CD14-positive monocyte (primary cell): ENCODE measurements around the gene SMIM28. TPM values are rescaled to one million over a fixed set of nuclear protein-coding genes. Genes with fewer than 3 reads are reported as not detected.

Source experiments
- DNase-seq, 3 donors: peaks; one replicate each; pipeline ENCODE4 v3.0.0-alpha.2; 2011 to 2022
- H2AFZ ChIP-seq: 2 replicates; pipeline ENCODE4 v1.6.0; 2012; ENCODE audit warnings: mild to moderate bottlenecking, low read depth, low read length, inconsistent platforms; ENCODE audit not compliant: insufficient read depth, poor library complexity, severe bottlenecking
- H3K27ac ChIP-seq, 2 donors: 1 replicate in 1 of 2; 2 replicates in 1 of 2; pipeline ENCODE4 v1.5.1; 2012 to 2013; ENCODE audit warnings: low read length in 2 of 2, control low read depth in 1 of 2, inconsistent platforms in 1 of 2, low read depth in 1 of 2, mild to moderate bottlenecking in 1 of 2
- H3K27me3 ChIP-seq, 2 donors: one replicate each; pipeline versions ENCODE4 v1.6.0 to v1.6.1; 2011 to 2013; ENCODE audit warnings: low read length in 2 of 2; ENCODE audit not compliant: control insufficient read depth in 2 of 2, insufficient read depth in 2 of 2
- H3K36me3 ChIP-seq, 2 donors: replicated peaks in 1 of 2; 1 replicate in 1 of 2; 2 replicates in 1 of 2; pipeline versions ENCODE4 v1.5.1 to v1.6.1; 2012 to 2013; ENCODE audit warnings: low read length in 2 of 2, control low read depth in 1 of 2, inconsistent platforms in 1 of 2, mild to moderate bottlenecking in 1 of 2; ENCODE audit not compliant: insufficient read depth in 2 of 2, control insufficient read depth in 1 of 2
- H3K4me1 ChIP-seq, 2 donors: 1 replicate in 1 of 2; 2 replicates in 1 of 2; pipeline versions ENCODE4 v1.5.1 to v1.6.1; 2012 to 2013; ENCODE audit warnings: low read length in 2 of 2, control low read depth in 1 of 2, inconsistent platforms in 1 of 2, mild to moderate bottlenecking in 1 of 2, moderate library complexity in 1 of 2; ENCODE audit not compliant: insufficient read depth in 2 of 2, control insufficient read depth in 1 of 2
- H3K4me2 ChIP-seq: replicated peaks from 2 replicates; pipeline ENCODE3; 2012; ENCODE audit warnings: low read length, moderate library complexity, mild to moderate bottlenecking; ENCODE audit not compliant: poor library complexity, severe bottlenecking; ENCODE audit errors: extremely low read depth
- H3K4me3 ChIP-seq, 3 experiments: fragments of 200-600 bp in 1 of 3; sonication (generic) in 1 of 3; replicated peaks in 1 of 3; 1 replicate in 2 of 3; 2 replicates in 1 of 3; pipeline ENCODE4 v1.5.1; 2011 to 2013; ENCODE audit warnings: low read length in 3 of 3, mild to moderate bottlenecking in 3 of 3, control low read depth in 2 of 3, low read depth in 2 of 3, inconsistent platforms in 1 of 3, moderate library complexity in 1 of 3
- H3K79me2 ChIP-seq: 2 replicates; pipeline ENCODE4 v1.6.0; 2012; ENCODE audit warnings: mild to moderate bottlenecking, control low read depth, inconsistent platforms, low read length, moderate library complexity; ENCODE audit not compliant: insufficient read depth
- H3K9ac ChIP-seq: 2 replicates; pipeline ENCODE4 v1.6.0; 2017; ENCODE audit warnings: low read length, mild to moderate bottlenecking; ENCODE audit not compliant: insufficient read depth, poor library complexity, severe bottlenecking
- H3K9me3 ChIP-seq, 2 donors: replicated peaks in 1 of 2; 1 replicate in 1 of 2; 2 replicates in 1 of 2; pipeline versions ENCODE4 v1.5.1 to v1.6.1; 2012 to 2013; ENCODE audit warnings: low read length in 2 of 2, control low read depth in 1 of 2; ENCODE audit not compliant: control insufficient read depth in 1 of 2, insufficient read depth in 1 of 2
- H4K20me1 ChIP-seq: 2 replicates; pipeline ENCODE4 v1.6.0; 2012; ENCODE audit warnings: mild to moderate bottlenecking, low read length, control low read depth, moderate library complexity; ENCODE audit not compliant: insufficient read depth
- H3K27ac Mint-ChIP-seq, 7 donors: one replicate each; pipeline ENCODE4 v1.8.0; 2020; ENCODE audit warnings: mild to moderate bottlenecking in 7 of 7, mixed read lengths in 7 of 7, moderate library complexity in 6 of 7, inconsistent platforms in 2 of 7
- H3K27me3 Mint-ChIP-seq, 3 donors: one replicate each; pipeline ENCODE4 v1.8.0; 2021 to 2022; ENCODE audit warnings: low read depth in 3 of 3, mild to moderate bottlenecking in 3 of 3, mixed read lengths in 3 of 3, moderate library complexity in 3 of 3, inconsistent platforms in 1 of 3
- H3K36me3 Mint-ChIP-seq, 2 donors: one replicate each; pipeline ENCODE4 v1.8.0; 2020; ENCODE audit warnings: mixed read lengths in 2 of 2, inconsistent platforms in 1 of 2, mild to moderate bottlenecking in 1 of 2
- H3K4me1 Mint-ChIP-seq: one replicate; pipeline ENCODE4 v1.8.0; 2020; ENCODE audit warnings: mild to moderate bottlenecking, mixed read lengths
- H3K4me3 Mint-ChIP-seq, 2 donors: one replicate each; pipeline ENCODE4 v1.8.0; 2020; ENCODE audit warnings: mild to moderate bottlenecking in 2 of 2, mixed read lengths in 2 of 2, moderate library complexity in 1 of 2
- H3K9me3 Mint-ChIP-seq, 7 donors: one replicate each; pipeline ENCODE4 v1.8.0; 2020 to 2022; ENCODE audit warnings: mixed read lengths in 7 of 7, mild to moderate bottlenecking in 6 of 7, moderate library complexity in 6 of 7, inconsistent platforms in 2 of 7
- CTCF ChIP-seq: fragments of 200-600 bp; IDR thresholded peaks from one replicate; pipeline ENCODE4 v1.8.0; 2022; ENCODE audit warnings: antibody characterized with exemption, mild to moderate bottlenecking
- WGBS: methylation state at CpG from one replicate; pipeline ENCODE4 v1.1.5; 2013; ENCODE audit warnings: missing lambda C conversion rate; ENCODE audit not compliant: insufficient coverage; 5-methylcytosine and 5-hydroxymethylcytosine counted together
- intact Hi-C, 2 donors: fragments of 100-400 bp; cut with micrococcal nuclease; formaldehyde crosslinking; loops; one replicate each; pipeline versions ENCODE4 v1.15.0 to v1.15.1; 2023
- polyA plus RNA-seq, 3 donors: library from polyadenylated mRNA; depleted of rRNA in 1 of 3; unstranded in 2 of 3; stranded (reverse) in 1 of 3; fragments of 300-500 nt in 2 of 3; fragments of >200 nt in 1 of 3; fragmentation: Illumina TruSeq in 2 of 3; gene quantifications; 1 replicate in 2 of 3; 2 replicates in 1 of 3; pipeline ENCODE4 v1.2.3, GENCODE V29; 2012 to 2021

Gene SMIM28
- polyA plus RNA-seq, 3 donors = not detected

- DNase-seq = no peak
- H3K4me3 ChIP-seq = no peak overlapping the region
- H2AFZ ChIP-seq = peak overlapping the region; percentile 3
- H3K4me3 Mint-ChIP-seq = no peak overlapping the region
- H3K27ac ChIP-seq = no peak overlapping the region
- H3K79me2 ChIP-seq = no peaks in the 10 kb centered on the region
- H3K36me3 Mint-ChIP-seq = no peaks in the 10 kb centered on the region
- intact Hi-C loops = no loop called here
- no peaks in the 10 kb centered on the region for H3K36me3 ChIP-seq
- H3K27me3 Mint-ChIP-seq = peaks cover 0 to 2% (median 0%) of the 10 kb centered on the region in 3 donors
- H3K27ac Mint-ChIP-seq = no peak overlapping the region
- no peak overlapping the region for H3K4me2 ChIP-seq
- H3K9ac ChIP-seq = no peak overlapping the region
- peaks cover 16% of the 10 kb centered on the region for H3K4me1 Mint-ChIP-seq
- H3K9me3 Mint-ChIP-seq = no peaks in the 10 kb centered on the region
- peaks cover 3 to 15% of the 10 kb centered on the region in 2 donors for H3K4me1 ChIP-seq
- no peak for TF ChIP-seq CTCF
- H3K9me3 ChIP-seq = no peaks in the 10 kb centered on the region
- H3K27me3 ChIP-seq = no peaks in the 10 kb centered on the region
- no peaks in the 10 kb centered on the region for H4K20me1 ChIP-seq
Measured at GRCh38 chr6:138374230-138374629, 3.5 kb upstream of the SMIM28 start.

- H3K4me3 ChIP-seq = no peak overlapping the region
- Mint-ChIP-seq H3K4me1 (peaks cover 16% of the 10 kb centered on the region), H3K4me3 (no peak overlapping the region), H3K9me3 (no peaks in the 10 kb centered on the region), H3K27me3 (peaks cover 0 to 2% (median 0%) of the 10 kb centered on the region in 3 donors), H3K27ac (no peak overlapping the region), H3K36me3 (no peaks in the 10 kb centered on the region)
- peaks cover 3 to 15% of the 10 kb centered on the region in 2 donors for H3K4me1 ChIP-seq
- no peak overlapping the region for H3K4me2 ChIP-seq
- no peak overlapping the region for H2AFZ ChIP-seq
- H3K27me3 ChIP-seq = no peaks in the 10 kb centered on the region
- no peak for DNase-seq
- TF ChIP-seq CTCF = no peak
- no peaks in the 10 kb centered on the region for H3K79me2 ChIP-seq
- H3K9ac ChIP-seq = no peak overlapping the region
- no peaks in the 10 kb centered on the region for H3K9me3 ChIP-seq
- no peak overlapping the region for H3K27ac ChIP-seq
- no peaks in the 10 kb centered on the region for H4K20me1 ChIP-seq
- WGBS = 86% methylated on average over 1 of the region's 2 CpGs
- intact Hi-C loops = no loop called here
- no peaks in the 10 kb centered on the region for H3K36me3 ChIP-seq
Measured at GRCh38 chr6:138374815-138375214, 2.9 kb upstream of the SMIM28 start.
